HepG2 (cell line): ENCODE results near the gene F8. TPM values are rescaled to one million over a fixed set of nuclear protein-coding genes. Genes with fewer than 3 reads are reported as not detected.

Experiments
- HES4 ChIP-seq: sonication (generic); formaldehyde crosslinking; IDR thresholded peaks from 2 replicates; pipeline ENCODE4 v1.9.0; 2021; ENCODE audit warnings: mild to moderate bottlenecking, missing genetic modification reagents, borderline replicate concordance
- NCOA2 ChIP-seq: sonication (generic); formaldehyde crosslinking; IDR thresholded peaks from 2 replicates; pipeline ENCODE4 v1.8.0; 2022; ENCODE audit warnings: inconsistent platforms
- PHF21A ChIP-seq: sonication (generic); formaldehyde crosslinking; IDR thresholded peaks from 2 replicates; pipeline ENCODE4 v1.5.0; 2020; ENCODE audit warnings: mild to moderate bottlenecking, missing genetic modification reagents
- POLR2A ChIP-seq, 2 experiments: IDR thresholded peaks; 2 replicates each; pipeline ENCODE4 v1.6.1; 2011; ENCODE audit warnings: low read depth in 2 of 2, low read length in 2 of 2, mild to moderate bottlenecking in 1 of 2, moderate library complexity in 1 of 2; ENCODE audit not compliant: insufficient read depth in 1 of 2
- SYNCRIP ChIP-seq: fragments of 200-400 bp; formaldehyde crosslinking; IDR thresholded peaks from 2 replicates; pipeline ENCODE4 v1.6.1; 2018; ENCODE audit warnings: mild to moderate bottlenecking, low read depth, low read length; ENCODE audit not compliant: insufficient read depth
- ZNF281 ChIP-seq: sonication (generic); formaldehyde crosslinking; IDR thresholded peaks from 2 replicates; pipeline ENCODE4 v1.4.0; 2020; ENCODE audit warnings: missing genetic modification reagents, borderline replicate concordance
- ZNF362 ChIP-seq: sonication (generic); formaldehyde crosslinking; IDR thresholded peaks from 2 replicates; pipeline ENCODE4 v1.4.0; 2020; ENCODE audit warnings: missing genetic modification reagents, mild to moderate bottlenecking, borderline replicate concordance
- ZNF484 ChIP-seq: sonication (generic); formaldehyde crosslinking; IDR thresholded peaks from 2 replicates; pipeline ENCODE4 v1.5.1; 2020; ENCODE audit warnings: mild to moderate bottlenecking, low read depth, missing genetic modification reagents, borderline replicate concordance
- ZNF563 ChIP-seq: sonication (generic); formaldehyde crosslinking; IDR thresholded peaks from 2 replicates; pipeline ENCODE4 v1.8.0; 2022; ENCODE audit warnings: mild to moderate bottlenecking, moderate library complexity, missing genetic modification reagents
- ZNF572 ChIP-seq: sonication (generic); formaldehyde crosslinking; IDR thresholded peaks from 2 replicates; pipeline ENCODE4 v1.5.1; 2020; ENCODE audit warnings: mild to moderate bottlenecking, missing genetic modification reagents
- ZNF574 ChIP-seq: sonication (generic); formaldehyde crosslinking; IDR thresholded peaks from 2 replicates; pipeline ENCODE4 v1.4.0; 2020; ENCODE audit warnings: missing genetic modification reagents
- ZNF687 ChIP-seq: sonication (generic); formaldehyde crosslinking; IDR thresholded peaks from 2 replicates; pipeline ENCODE4 v1.5.1; 2020; ENCODE audit warnings: mild to moderate bottlenecking, missing genetic modification reagents, moderate library complexity
- ZNF691 ChIP-seq: sonication (generic); formaldehyde crosslinking; IDR thresholded peaks from 2 replicates; pipeline ENCODE4 v1.4.0; 2020; ENCODE audit warnings: missing genetic modification reagents, low read depth, mild to moderate bottlenecking, borderline replicate concordance
- ZNF816 ChIP-seq: sonication (generic); formaldehyde crosslinking; IDR thresholded peaks from 2 replicates; pipeline ENCODE4 v1.8.0; 2022; ENCODE audit warnings: missing genetic modification reagents, mild to moderate bottlenecking, borderline replicate concordance
- ZNF883 ChIP-seq: sonication (generic); formaldehyde crosslinking; IDR thresholded peaks from 2 replicates; pipeline ENCODE4 v1.5.1; 2020; ENCODE audit warnings: mild to moderate bottlenecking, missing genetic modification reagents; ENCODE audit errors: not compliant biosample characterization
- polyA plus RNA-seq, 8 experiments: library from polyadenylated mRNA; depleted of rRNA in 3 of 8; stranded (reverse) in 7 of 8; unstranded in 1 of 8; fragments of >200 nt; fragmentation: Illumina TruSeq in 4 of 8; extraction: Trizol in 4 of 8; gene quantifications; 2 replicates each; pipeline versions ENCODE4 v1.2.1 to v1.2.3, GENCODE V29; 2011 to 2016; ENCODE audit warnings: low read depth in 4 of 8, missing spikeins in 1 of 8, mixed read lengths in 1 of 8; ENCODE audit not compliant: insufficient read depth in 1 of 8
- total RNA-seq, 5 experiments: library from RNA; depleted of rRNA; stranded (reverse); fragments of >200 nt; fragmentation: Illumina TruSeq; extraction: Trizol; gene quantifications; 2 replicates each; pipeline ENCODE4 v1.2.3, GENCODE V29; 2016; ENCODE audit warnings: low read depth in 1 of 5

F8 gene
- total and polyA plus RNA-seq, 2 of the 13 experiments (the other 11 are each of a cell fraction or from before 2014, with no cell fraction given): 0.29 to 0.61 TPM

- TF ChIP-seq ZNF574: peak; percentile 51; the same call in 1 of the 2 replicates
- no peak for TF ChIP-seq NCOA2 (CRISPR knock-in tag)
- TF ChIP-seq HES4 (CRISPR knock-in tag): 0 out of 2 replicates have a peak, but pooled peaks have one; percentile 45
- no peak for TF ChIP-seq SYNCRIP
- peak; percentile 67 to 83 for TF ChIP-seq POLR2A (IDR thresholded peaks at IDR 0.05; ENCODE audit: insufficient read depth in 1 of 2, low read depth in 2 of 2, low read length in 2 of 2)
- no peak for TF ChIP-seq ZNF691 (CRISPR knock-in tag)
- TF ChIP-seq ZNF572 (CRISPR knock-in tag): no peak
- TF ChIP-seq ZNF883 (CRISPR knock-in tag): peak; percentile 62
- TF ChIP-seq ZNF687: peak; percentile 93
- no peak for TF ChIP-seq ZNF816 (CRISPR knock-in tag)
- TF ChIP-seq ZNF484: no peak
- no peak for TF ChIP-seq ZNF362 (CRISPR knock-in tag)
- no peak for TF ChIP-seq ZNF281 (CRISPR knock-in tag)
- 0 out of 2 replicates have a peak, but pooled peaks have one; percentile 37 for TF ChIP-seq PHF21A (CRISPR knock-in tag)
- peak; percentile 39; the same call in 1 of the 2 replicates for TF ChIP-seq ZNF563 (CRISPR knock-in tag)
These were observed 4.4 kb upstream of the F8 start, which contains the start of gene FUNDC2 (continued) for GRCh38 chrX:155026727-155027508.
